HCT116 (cell line): Measurements from ENCODE around the gene FOXD1. TPM values are rescaled to one million over a fixed set of nuclear protein-coding genes. Genes with fewer than 3 reads are reported as not detected.
"Not testable (repeated sequence)": the region's sequence is repeated elsewhere in the genome, so short reads cannot be mapped to it uniquely, and the experiment has no call there.

ENCODE experiments used
- ATAC-seq: fragments of 200-7000 bp; cut with Tn5 transposase; 2 replicates; pipeline ENCODE4 v1.9.1; 2020; ENCODE audit warnings: mild to moderate bottlenecking, moderate library complexity
- BruUV-seq: library from RNA; stranded (reverse); fragments of 400-500 nt; replicated peaks from 2 replicates; lab custom pipeline; 2021; lab: Mats Ljungman, UMichigan
- CTCF ChIA-PET: fragments of 300-600 bp; sonication (Branson Sonifier 250); formaldehyde crosslinking; loops from one replicate; lab custom pipeline; 2021; ENCODE audit warnings: antibody characterized with exemption; lab: Charles Lee
- POLR2A ChIA-PET: fragments of 300-600, 350-600 bp; sonication (Branson Sonifier 250); formaldehyde crosslinking; loops from one replicate; lab custom pipeline; 2021; ENCODE audit warnings: antibody characterized with exemption; lab: Charles Lee
- RAD21 ChIA-PET, 2 experiments: fragments of 300-600 bp; sonication (Branson Sonifier 250); formaldehyde crosslinking; loops; one replicate each; lab custom pipeline; 2023; ENCODE audit warnings: low total read pairs in 2 of 2; ENCODE audit not compliant: uncharacterized antibody in 2 of 2, unreplicated experiment in 2 of 2, low non-redundant PET in 1 of 2; lab: Charles Lee
- DNase-seq: peaks from one replicate; pipeline ENCODE4 v3.0.0-alpha.2; 2010; ENCODE audit warnings: low read depth, low spot score
- H2AFZ ChIP-seq: fragments of 200-600 bp; shearing (Covaris generic), sonication (generic); 2 replicates; pipeline ENCODE4 v1.6.1; 2017; ENCODE audit warnings: low read depth, mixed run types, mixed read lengths, antibody characterized with exemption, low read length; ENCODE audit not compliant: poor library complexity, severe bottlenecking
- H3K27ac ChIP-seq: 2 replicates; pipeline ENCODE4 v1.5.1; 2012; ENCODE audit warnings: low read depth, low read length
- H3K27me3 ChIP-seq: fragments of 200-600 bp; sonication (generic); 2 replicates; pipeline ENCODE4 v1.6.1; 2016; ENCODE audit warnings: mixed run types, low read length, mixed read lengths; ENCODE audit not compliant: insufficient read depth
- H3K36me3 ChIP-seq, 2 experiments: fragments of 200-500 bp in 1 of 2; fragments of 200-600 bp in 1 of 2; sonication (Bioruptor generic) in 1 of 2; sonication (generic) in 1 of 2; 2 replicates each; pipeline versions ENCODE4 v1.5.1 to v1.6.1; 2014 to 2016; ENCODE audit warnings: low read length in 2 of 2, inconsistent platforms in 1 of 2, mixed read lengths in 1 of 2, mixed run types in 1 of 2; ENCODE audit not compliant: insufficient read depth in 2 of 2, control insufficient read depth in 1 of 2
- H3K4me1 ChIP-seq, 2 experiments: fragments of 200-600 bp in 1 of 2; sonication (generic) in 1 of 2; 2 replicates each; pipeline versions ENCODE4 v1.5.1 to v1.6.1; 2012 to 2017; ENCODE audit warnings: low read length in 2 of 2, inconsistent platforms in 1 of 2, mild to moderate bottlenecking in 1 of 2, mixed read lengths in 1 of 2, mixed run types in 1 of 2, moderate library complexity in 1 of 2; ENCODE audit not compliant: insufficient read depth in 2 of 2, control insufficient read depth in 1 of 2
- H3K4me2 ChIP-seq: fragments of 200-600 bp; sonication (generic); 2 replicates; pipeline ENCODE4 v1.6.1; 2017; ENCODE audit warnings: mixed run types, low read length, mixed read lengths
- H3K4me3 ChIP-seq, 2 experiments: fragments of 200-600 bp in 1 of 2; sonication (generic) in 1 of 2; replicated peaks in 1 of 2; 2 replicates each; pipeline ENCODE4 v1.5.1; 2011 to 2016; ENCODE audit warnings: low read length in 2 of 2, control low read depth in 1 of 2, low read depth in 1 of 2, mild to moderate bottlenecking in 1 of 2, mixed read lengths in 1 of 2, mixed run types in 1 of 2
- H3K79me2 ChIP-seq: fragments of 200-600 bp; sonication (generic); 2 replicates; pipeline ENCODE4 v1.6.1; 2017; ENCODE audit warnings: mild to moderate bottlenecking, mixed run types, low read length, moderate library complexity, mixed read lengths; ENCODE audit not compliant: insufficient read depth
- H3K9ac ChIP-seq: fragments of 200-600 bp; sonication (generic); 2 replicates; pipeline ENCODE4 v1.6.1; 2016; ENCODE audit warnings: low read length, mixed read lengths
- H3K9me2 ChIP-seq: fragments of 200-600 bp; sonication (generic), shearing (Covaris generic); 2 replicates; pipeline ENCODE4 v1.6.1; 2017; ENCODE audit warnings: mixed run types, mild to moderate bottlenecking, moderate library complexity; ENCODE audit not compliant: insufficient read depth
- H3K9me3 ChIP-seq, 2 experiments: fragments of 200-500 bp in 1 of 2; fragments of 200-600 bp in 1 of 2; sonication (Bioruptor generic) in 1 of 2; sonication (generic) in 1 of 2; 2 replicates each; pipeline ENCODE4 v1.6.1; 2014 to 2017; ENCODE audit warnings: low read length in 2 of 2, mixed read lengths in 2 of 2, inconsistent platforms in 1 of 2, low read depth in 1 of 2, mild to moderate bottlenecking in 1 of 2, mixed run types in 1 of 2, moderate library complexity in 1 of 2; ENCODE audit not compliant: control insufficient read depth in 1 of 2, insufficient read depth in 1 of 2
- H4K20me1 ChIP-seq: fragments of 200-600 bp; sonication (generic), shearing (Covaris generic); 2 replicates; pipeline ENCODE4 v1.6.1; 2017; ENCODE audit warnings: mixed run types, mild to moderate bottlenecking, moderate library complexity; ENCODE audit not compliant: insufficient read depth
- CEBPB ChIP-seq: IDR thresholded peaks from 2 replicates; pipeline ENCODE4 v1.6.1; 2012; ENCODE audit warnings: low read depth
- CTCF ChIP-seq, 3 experiments: fragments of 200-600 bp in 1 of 3; sonication (generic) in 1 of 3; IDR thresholded peaks in 2 of 3; conservative IDR thresholded peaks in 1 of 3; 2 replicates each; pipeline ENCODE4 v1.5.1; 2012 to 2017; ENCODE audit warnings: low read depth in 2 of 3, low read length in 2 of 3, antibody characterized with exemption in 1 of 3, borderline replicate concordance in 1 of 3, control low read depth in 1 of 3, mild to moderate bottlenecking in 1 of 3, mixed read lengths in 1 of 3, mixed run types in 1 of 3, moderate library complexity in 1 of 3; ENCODE audit not compliant: insufficient read depth in 1 of 3
- POLR2A ChIP-seq: IDR thresholded peaks from 2 replicates; pipeline ENCODE4 v1.7.0; 2011; ENCODE audit warnings: borderline replicate concordance; ENCODE audit not compliant: insufficient read depth, insufficient read length; ENCODE audit errors: extremely low read depth
- SP1 ChIP-seq: IDR thresholded peaks from 2 replicates; pipeline ENCODE4 v1.6.1; 2012; ENCODE audit warnings: low read depth
- SRF ChIP-seq: IDR thresholded peaks from 2 replicates; pipeline ENCODE4 v1.6.1; 2012; ENCODE audit warnings: low read depth
- YY1 ChIP-seq: IDR thresholded peaks from 2 replicates; pipeline ENCODE4 v1.6.1; 2011; ENCODE audit warnings: low read length, low read depth, moderate library complexity, mild to moderate bottlenecking; ENCODE audit not compliant: insufficient replicate concordance; ENCODE audit errors: extremely low read depth
- ZFX ChIP-seq: fragments of 450-650 bp; IDR thresholded peaks from 2 replicates; pipeline ENCODE4 v1.6.1; 2017
- intact Hi-C: fragments of 100-400 bp; cut with micrococcal nuclease; formaldehyde crosslinking; loops from 2 replicates; pipeline ENCODE4 v1.10.0; 2022
- total RNA-seq: library from RNA; stranded (reverse); gene quantifications from one replicate; pipeline ENCODE4 v1.2.1, GENCODE V29; 2021; ENCODE audit not compliant: unreplicated experiment

The FOXD1 gene
- total RNA-seq, 1 experiment from 2014 or later = 26.8 TPM

GRCh38 chr5:73487815-73488214 is 39.2 kb upstream of the FOXD1 start:
- H3K36me3 ChIP-seq = no peaks in the 10 kb centered on the region
- no peak overlapping the region for H3K9ac ChIP-seq
- ChIA-PET CTCF (interaction anchor here (2.3 kb wide), 1 partner anchor 9 kb away, joined by 14 read pairs; the partner anchor contains the start of gene BTF3), RAD21 (no interaction called here), POLR2A (interaction anchor here (1.3 kb wide), 1 partner anchor 9 kb away, joined by 6 read pairs; no protein-coding TSS in a partner anchor)
- H3K9me3 ChIP-seq = no peaks in the 10 kb centered on the region
- no peak for TF ChIP-seq SP1
- TF ChIP-seq POLR2A = no peak
- TF ChIP-seq CEBPB = no peak
- no peak for TF ChIP-seq YY1
- TF ChIP-seq SRF = no peak
- TF ChIP-seq CTCF (IDR thresholded peaks at IDR 0.05 in 2 of 3, conservative IDR thresholded peaks at IDR 0.05 in 1 of 3; ENCODE audit: borderline replicate concordance in 1 of 3, insufficient read depth in 1 of 3, low read depth in 2 of 3, low read length in 2 of 3) = no peak
- TF ChIP-seq ZFX = no peak
- no peak overlapping the region for H3K4me3 ChIP-seq
- H3K9me2 ChIP-seq = no peaks in the 10 kb centered on the region
- H2AFZ ChIP-seq = no peak overlapping the region
- no peak overlapping the region for H3K4me2 ChIP-seq
- no peak for DNase-seq
- no peaks in the 10 kb centered on the region for H3K27me3 ChIP-seq
- H4K20me1 ChIP-seq = no peaks in the 10 kb centered on the region
- no peak overlapping the region for H3K27ac ChIP-seq
- no peaks in the 10 kb centered on the region for H3K4me1 ChIP-seq
- no peaks in the 10 kb centered on the region for H3K79me2 ChIP-seq
- no peak for ATAC-seq
- intact Hi-C loops = no loop called here
- no TSS peak for BruUV-seq

GRCh38 chr5:73487257-73487656 is 38.7 kb upstream of the FOXD1 start:
- not testable (repeated sequence) for ATAC-seq

More at GRCh38 chr5:73487257-73487656, 38.7 kb upstream of the FOXD1 start:
- ChIA-PET POLR2A (interaction anchor here (1.3 kb wide), 1 partner anchor 9 kb away, joined by 6 read pairs; no protein-coding TSS in a partner anchor), CTCF (interaction anchor here (2.3 kb wide), 1 partner anchor 10 kb away, joined by 14 read pairs; the partner anchor contains the start of gene BTF3)
- RAD21 ChIA-PET, H3K4me1 ChIP-seq, H3K4me2 ChIP-seq, H3K27me3 ChIP-seq, H3K9ac ChIP-seq, intact Hi-C loops, H3K4me3 ChIP-seq, H3K36me3 ChIP-seq, H3K27ac ChIP-seq, H3K9me3 ChIP-seq, H4K20me1 ChIP-seq, H2AFZ ChIP-seq, H3K79me2 ChIP-seq, DNase-seq, BruUV-seq, H3K9me2 ChIP-seq: not testable (repeated sequence)
